Measurements from ENCODE around the gene CFD. TPM values are rescaled to one million over a fixed set of nuclear protein-coding genes. Genes with fewer than 3 reads are reported as not detected.

The CFD gene
- total and polyA plus RNA-seq, 2 experiments from 2014 or later: 3.2 to 5.2 TPM

DNA sequence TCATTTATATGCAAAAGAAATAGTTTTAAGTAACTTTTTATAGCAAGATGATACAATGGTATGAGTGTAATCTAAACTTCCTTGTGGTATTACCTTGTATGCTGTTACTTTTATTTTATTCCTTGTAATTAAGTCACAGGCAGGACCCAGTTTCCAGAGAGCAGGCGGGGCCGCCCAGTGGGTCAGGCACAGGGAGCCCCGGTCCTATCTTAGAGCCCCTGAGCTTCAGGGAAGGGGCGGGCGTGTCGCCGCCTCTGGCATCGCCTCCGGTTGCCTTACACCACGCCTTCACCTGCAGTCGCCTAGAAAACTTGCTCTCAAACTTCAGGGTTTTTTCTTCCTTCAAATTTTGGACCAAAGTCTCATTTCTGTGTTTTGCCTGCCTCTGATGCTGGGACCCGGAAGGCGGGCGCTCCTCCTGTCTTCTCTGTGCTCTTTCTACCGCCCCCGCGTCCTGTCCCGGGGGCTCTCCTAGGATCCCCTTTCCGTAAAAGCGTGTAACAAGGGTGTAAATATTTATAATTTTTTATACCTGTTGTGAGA lies 47.9 kb upstream of the CFD start:
- no peak overlapping the region for H3K4me3 ChIP-seq
- peaks cover 22% of the 10 kb centered on the region for H3F3A ChIP-seq (ENCODE audit: insufficient read depth)
- peaks cover 51% of the 10 kb centered on the region for H3K36me3 ChIP-seq (ENCODE audit: low read depth)
- peaks cover 52% of the 10 kb centered on the region for H3K79me2 ChIP-seq (ENCODE audit: insufficient read depth)
- TF ChIP-seq EZH2phosphoT487 (IDR thresholded peaks at IDR 0.05; ENCODE audit: insufficient read depth, low read depth): no peak
- TF ChIP-seq EZH2 (IDR thresholded peaks at IDR 0.05; ENCODE audit: insufficient read depth, poor library complexity, severe bottlenecking): no peak
- peaks cover 3% of the 10 kb centered on the region; the same call in 1 of the 2 replicates for H4K20me1 ChIP-seq (ENCODE audit: insufficient read depth)
- 96 to 97% methylated on average over 20 of the region's 20 CpGs for WGBS, 2 experiments (ENCODE audit: low coverage in 1 of 2, low lambda C conversion rate in 2 of 2, missing lambda C conversion rate in 2 of 2)
- DNase-seq: no peak
- H3K4me1 ChIP-seq (ENCODE audit: insufficient read depth): no peaks in the 10 kb centered on the region
- no peak overlapping the region for H3K27ac ChIP-seq
- no peaks in the 10 kb centered on the region for H3K9me3 ChIP-seq (ENCODE audit: low read depth)
- H3K4me2 ChIP-seq (ENCODE audit: unreplicated experiment): no peak overlapping the region
- in situ Hi-C loops (cut with MboI): no loop called here
- H3K9ac ChIP-seq: no peak overlapping the region
- H3K27me3 ChIP-seq (replicated peaks; ENCODE audit: insufficient read depth): no peaks in the 10 kb centered on the region
- H3K9me2 ChIP-seq (ENCODE audit: insufficient read depth): no peaks in the 10 kb centered on the region
- H2AFZ ChIP-seq: no peak overlapping the region

DNA sequence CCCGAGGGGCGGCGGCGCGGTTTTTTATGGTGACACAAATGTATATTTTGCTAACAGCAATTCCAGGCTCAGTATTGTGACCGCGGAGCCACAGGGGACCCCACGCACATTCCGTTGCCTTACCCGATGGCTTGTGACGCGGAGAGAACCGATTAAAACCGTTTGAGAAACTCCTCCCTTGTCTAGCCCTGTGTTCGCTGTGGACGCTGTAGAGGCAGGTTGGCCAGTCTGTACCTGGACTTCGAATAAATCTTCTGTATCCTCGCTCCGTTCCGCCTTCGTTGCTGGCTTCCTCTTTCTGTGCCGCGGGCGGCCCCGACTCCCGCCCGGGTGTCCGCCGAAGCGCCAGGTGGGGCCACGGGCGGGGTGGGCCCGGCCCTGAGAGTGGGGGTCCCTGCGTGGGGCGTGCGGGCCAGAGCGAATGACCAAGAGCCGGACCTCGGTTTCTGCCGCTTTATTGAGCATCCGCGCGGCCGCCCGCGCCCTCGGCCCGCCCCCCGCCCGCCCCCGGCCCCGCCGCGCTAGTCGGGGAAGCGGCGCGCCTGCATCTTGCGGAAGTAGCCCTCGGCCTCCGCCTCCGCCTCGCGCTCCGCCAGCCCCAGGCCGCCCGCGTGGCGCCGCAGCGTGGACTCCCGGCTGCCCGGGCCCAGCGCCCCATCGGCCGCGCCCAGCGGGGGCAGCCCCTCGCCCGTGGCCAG lies 47.3 kb upstream of the CFD start:
- Histone ChIP-seq H3K4me2 (ENCODE audit: unreplicated experiment) (no peak overlapping the region), H3K36me3 (ENCODE audit: low read depth) (peaks cover 45% of the 10 kb centered on the region), H3K4me3 (no peak overlapping the region), H3K79me2 (ENCODE audit: insufficient read depth) (peaks cover 46% of the 10 kb centered on the region), H2AFZ (no peak overlapping the region), H3K9me3 (ENCODE audit: low read depth) (no peaks in the 10 kb centered on the region), H3K4me1 (ENCODE audit: insufficient read depth) (no peaks in the 10 kb centered on the region), H4K20me1 (ENCODE audit: insufficient read depth) (peaks cover 3% of the 10 kb centered on the region; the same call in 1 of the 2 replicates), H3K27me3 (replicated peaks; ENCODE audit: insufficient read depth) (no peaks in the 10 kb centered on the region), H3F3A (ENCODE audit: insufficient read depth) (peaks cover 18% of the 10 kb centered on the region), H3K27ac (no peak overlapping the region), H3K9ac (no peak overlapping the region), H3K9me2 (ENCODE audit: insufficient read depth) (no peaks in the 10 kb centered on the region)
- no peak for DNase-seq
- TF ChIP-seq EZH2phosphoT487 (IDR thresholded peaks at IDR 0.05; ENCODE audit: insufficient read depth, low read depth): no peak
- TF ChIP-seq EZH2 (IDR thresholded peaks at IDR 0.05; ENCODE audit: insufficient read depth, poor library complexity, severe bottlenecking): no peak
- in situ Hi-C loops (cut with MboI): no loop called here
- WGBS, 2 experiments (ENCODE audit: low coverage in 1 of 2, low lambda C conversion rate in 2 of 2, missing lambda C conversion rate in 2 of 2): 96 to 97% methylated on average over 35 to 80 of the region's 80 CpGs

DNA sequence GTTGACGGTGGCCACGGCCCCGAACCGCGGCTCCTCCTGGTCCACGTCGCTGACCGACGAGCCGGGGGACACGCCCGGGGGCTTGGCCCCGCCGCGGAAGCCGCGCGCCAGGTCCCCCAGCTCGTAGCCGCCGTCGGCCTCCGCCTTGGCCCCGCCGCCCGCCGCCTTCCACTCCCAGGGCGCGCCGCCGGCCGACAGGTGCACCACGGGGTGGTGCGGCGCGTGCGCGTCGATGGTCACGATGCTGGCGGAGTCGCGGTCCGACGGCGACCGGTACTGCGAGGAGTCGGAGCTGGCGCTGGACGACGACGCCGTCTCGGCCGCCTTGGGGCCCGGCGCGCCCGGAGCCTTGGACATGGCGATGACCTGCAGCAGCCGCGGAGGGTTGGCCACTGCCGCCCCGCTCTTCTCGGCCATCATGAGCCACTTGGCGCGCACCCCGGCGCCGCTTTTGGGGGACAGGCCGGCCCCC lies 46.7 kb upstream of the CFD start:
- peaks cover 12% of the 10 kb centered on the region for H3F3A ChIP-seq (ENCODE audit: insufficient read depth)
- H3K4me3 ChIP-seq: no peak overlapping the region

DNA sequence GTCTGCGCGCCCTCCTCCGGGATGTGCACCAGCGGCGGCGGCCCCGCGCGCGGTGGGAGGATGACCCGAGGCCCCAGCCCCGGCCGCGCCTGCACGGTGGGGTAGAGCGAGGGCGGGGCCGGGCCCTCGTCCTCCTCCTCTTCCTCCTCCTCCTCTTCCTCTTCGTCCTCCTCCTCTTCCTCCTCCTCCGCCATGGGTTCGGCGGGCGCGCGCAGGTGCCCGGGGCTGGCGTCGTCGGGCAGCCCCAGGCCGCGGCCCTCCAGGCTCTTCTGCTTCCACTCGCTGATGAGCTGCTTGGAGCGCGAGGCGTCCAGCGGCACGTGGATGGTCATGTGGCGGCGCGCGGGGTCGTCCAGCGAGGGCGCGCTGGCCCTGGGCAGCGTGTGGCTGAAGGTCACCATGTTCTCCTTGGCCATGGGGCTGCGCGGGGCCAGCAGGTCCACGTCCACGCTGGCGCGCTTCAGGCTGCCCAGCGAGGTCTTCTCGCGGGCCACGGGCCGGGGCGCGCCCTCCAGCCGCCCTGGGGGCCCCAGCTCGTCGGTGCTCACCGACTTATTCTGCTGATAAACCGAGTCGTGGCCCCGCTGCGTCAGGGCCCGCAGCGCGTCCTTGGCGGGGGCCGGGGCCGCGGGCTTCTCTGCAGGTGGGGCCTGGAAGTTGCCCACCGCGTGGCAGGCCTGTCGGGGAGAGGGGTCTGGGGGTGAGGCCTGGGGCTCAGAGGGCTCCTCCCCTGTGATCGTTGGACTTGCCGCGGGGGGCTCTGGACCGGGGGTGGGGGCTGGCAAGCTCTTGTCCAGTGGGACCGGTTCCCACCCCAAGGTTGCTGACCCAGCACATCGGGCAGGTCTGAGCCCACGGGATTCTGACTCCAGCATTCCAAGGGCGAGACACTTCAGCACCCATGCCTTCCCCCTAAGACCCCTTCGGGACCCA lies 46.0 kb upstream of the CFD start:
- H3K9me3 ChIP-seq (ENCODE audit: low read depth): no peaks in the 10 kb centered on the region
- no peak overlapping the region for H3K4me2 ChIP-seq (ENCODE audit: unreplicated experiment)
- H3K79me2 ChIP-seq (ENCODE audit: insufficient read depth): peaks cover 33% of the 10 kb centered on the region
- H3K9me2 ChIP-seq (ENCODE audit: insufficient read depth): no peaks in the 10 kb centered on the region
- no peak overlapping the region for H3K4me3 ChIP-seq
- no peak overlapping the region for H3K9ac ChIP-seq
- H3K27ac ChIP-seq: no peak overlapping the region
- TF ChIP-seq EZH2 (IDR thresholded peaks at IDR 0.05; ENCODE audit: insufficient read depth, poor library complexity, severe bottlenecking) (no peak), EZH2phosphoT487 (IDR thresholded peaks at IDR 0.05; ENCODE audit: insufficient read depth, low read depth) (no peak)
- H4K20me1 ChIP-seq (ENCODE audit: insufficient read depth): peaks cover 3% of the 10 kb centered on the region; the same call in 1 of the 2 replicates
- H2AFZ ChIP-seq: no peak overlapping the region
- no peaks in the 10 kb centered on the region for H3K27me3 ChIP-seq (replicated peaks; ENCODE audit: insufficient read depth)
- DNase-seq: no peak
- H3K36me3 ChIP-seq (ENCODE audit: low read depth): peaks cover 35% of the 10 kb centered on the region
- peaks cover 10% of the 10 kb centered on the region for H3F3A ChIP-seq (ENCODE audit: insufficient read depth)
- H3K4me1 ChIP-seq (ENCODE audit: insufficient read depth): no peaks in the 10 kb centered on the region
- WGBS, 2 experiments (ENCODE audit: low coverage in 1 of 2, low lambda C conversion rate in 2 of 2, missing lambda C conversion rate in 2 of 2): 91 to 97% methylated on average over 41 to 87 of the region's 87 CpGs
- in situ Hi-C loops (cut with MboI): no loop called here

More for the DNA sequence above, 46.7 kb upstream of the CFD start:
- Histone ChIP-seq H2AFZ (no peak overlapping the region), H3K9me2 (ENCODE audit: insufficient read depth) (no peaks in the 10 kb centered on the region), H3K9ac (no peak overlapping the region), H3K4me1 (ENCODE audit: insufficient read depth) (no peaks in the 10 kb centered on the region), H3K9me3 (ENCODE audit: low read depth) (no peaks in the 10 kb centered on the region), H3K4me2 (ENCODE audit: unreplicated experiment) (no peak overlapping the region), H3K36me3 (ENCODE audit: low read depth) (peaks cover 39% of the 10 kb centered on the region), H3K27me3 (replicated peaks; ENCODE audit: insufficient read depth) (no peaks in the 10 kb centered on the region), H4K20me1 (ENCODE audit: insufficient read depth) (peaks cover 3% of the 10 kb centered on the region; the same call in 1 of the 2 replicates), H3K27ac (no peak overlapping the region), H3K79me2 (ENCODE audit: insufficient read depth) (peaks cover 40% of the 10 kb centered on the region)
- no peak for DNase-seq
- 96 to 97% methylated on average over 44 to 72 of the region's 72 CpGs for WGBS, 2 experiments (ENCODE audit: low coverage in 1 of 2, low lambda C conversion rate in 2 of 2, missing lambda C conversion rate in 2 of 2)
- in situ Hi-C loops (cut with MboI): no loop called here
- TF ChIP-seq EZH2 (IDR thresholded peaks at IDR 0.05; ENCODE audit: insufficient read depth, poor library complexity, severe bottlenecking) (no peak), EZH2phosphoT487 (IDR thresholded peaks at IDR 0.05; ENCODE audit: insufficient read depth, low read depth) (no peak)

Measured in GM23248 (cell line).